ENCODE data around the gene EMP2.

EMP2 gene

DNA sequence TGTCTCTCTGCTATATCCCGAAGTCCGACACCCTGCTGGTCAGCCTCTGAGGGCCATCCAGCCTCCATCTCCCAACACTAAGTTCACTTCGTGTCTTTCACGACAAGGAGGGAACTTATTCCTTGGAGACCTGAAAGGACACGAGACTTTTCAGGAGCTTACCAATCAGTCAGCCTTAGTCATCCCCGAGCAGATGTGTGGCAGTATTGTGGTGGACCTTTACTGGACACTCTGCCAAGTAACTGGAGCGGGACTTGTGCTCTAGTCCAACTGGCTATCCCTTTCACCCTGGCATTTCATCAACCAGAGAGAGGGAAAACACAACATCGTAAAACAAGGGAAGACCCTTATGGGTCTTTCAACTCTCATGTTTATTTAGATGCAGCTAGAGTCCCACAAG lies 87.1 kb downstream of the EMP2 start:
- no peak for DNase-seq (ENCODE audit: low read depth in 1 of 2, low spot score in 1 of 2)

DNA sequence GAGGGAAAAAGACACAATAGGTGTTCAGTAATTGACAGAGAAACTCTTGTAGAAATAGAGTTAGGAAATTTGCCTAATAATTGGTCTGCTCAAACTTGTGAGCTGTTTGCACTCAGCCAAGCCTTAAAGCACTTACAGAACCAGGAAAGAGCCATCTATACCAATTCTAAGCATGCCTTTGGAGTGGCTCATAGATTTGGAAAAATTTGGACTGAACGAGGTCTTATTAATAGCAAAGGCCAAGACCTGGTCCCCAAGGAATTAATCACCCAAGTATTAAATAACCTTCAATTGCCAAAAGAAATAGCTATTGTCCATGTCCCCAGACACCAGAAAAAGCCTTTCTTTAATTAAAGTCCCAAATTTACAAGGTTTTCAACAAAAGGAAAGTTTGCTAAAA lies 90.3 kb downstream of the EMP2 start:
- DNase-seq (ENCODE audit: low read depth in 1 of 2, low spot score in 1 of 2), result no peak

DNA sequence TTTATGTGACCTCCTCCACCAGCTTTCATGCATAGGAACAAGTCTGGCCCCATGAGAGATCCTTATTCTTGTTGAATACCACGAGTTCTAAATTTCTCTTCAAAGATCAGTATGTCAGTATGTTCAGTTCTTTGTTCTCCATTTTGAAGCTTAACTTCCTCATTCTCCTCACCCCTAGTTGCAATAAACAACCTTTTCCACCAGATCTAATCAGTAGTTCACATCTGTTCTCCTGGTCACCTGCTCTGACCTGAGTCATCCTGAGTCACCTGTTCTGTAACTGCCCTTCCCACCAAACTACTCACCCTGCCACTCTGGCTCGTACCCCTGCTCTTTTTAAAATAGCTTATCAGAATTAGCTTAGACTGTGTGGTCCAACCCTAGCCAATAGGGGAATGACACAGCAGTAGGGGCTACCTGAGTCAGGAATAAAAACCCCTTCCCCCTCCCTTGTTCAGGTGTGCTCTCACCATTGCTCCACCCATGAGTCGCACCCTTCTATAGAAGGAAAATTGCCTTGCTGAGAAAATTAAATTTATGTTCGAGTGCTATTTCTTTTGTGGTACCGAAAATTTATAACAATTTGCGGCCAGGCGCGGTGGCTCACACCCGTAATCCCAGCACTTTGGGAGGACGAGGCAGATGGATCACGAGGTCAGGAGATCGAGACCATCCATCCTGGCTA lies 94.6 kb downstream of the EMP2 start:
- DNase-seq (ENCODE audit: low read depth in 1 of 2, low spot score in 1 of 2), result no peak

DNA sequence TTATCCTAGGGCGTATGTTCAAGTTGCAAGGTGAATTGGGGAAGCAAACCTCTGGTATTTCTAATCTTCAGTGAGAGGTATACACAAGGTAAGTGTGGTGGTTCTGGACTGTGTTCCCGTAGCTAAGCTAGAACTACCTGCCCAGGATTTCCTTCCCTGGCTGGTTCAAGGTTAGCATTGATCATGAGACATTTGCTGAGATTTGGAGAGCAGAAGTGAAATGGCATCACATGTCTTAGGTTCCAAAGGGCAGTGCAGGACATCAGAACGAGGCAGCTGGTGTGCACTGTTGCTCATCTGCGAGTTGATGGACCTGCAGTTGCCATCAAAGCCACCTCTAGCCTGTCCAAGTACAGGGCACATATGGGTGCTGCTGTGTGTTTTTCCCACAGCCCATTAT lies 95.2 kb downstream of the EMP2 start:
- no peak for DNase-seq (ENCODE audit: low read depth in 1 of 2, low spot score in 1 of 2)

DNA sequence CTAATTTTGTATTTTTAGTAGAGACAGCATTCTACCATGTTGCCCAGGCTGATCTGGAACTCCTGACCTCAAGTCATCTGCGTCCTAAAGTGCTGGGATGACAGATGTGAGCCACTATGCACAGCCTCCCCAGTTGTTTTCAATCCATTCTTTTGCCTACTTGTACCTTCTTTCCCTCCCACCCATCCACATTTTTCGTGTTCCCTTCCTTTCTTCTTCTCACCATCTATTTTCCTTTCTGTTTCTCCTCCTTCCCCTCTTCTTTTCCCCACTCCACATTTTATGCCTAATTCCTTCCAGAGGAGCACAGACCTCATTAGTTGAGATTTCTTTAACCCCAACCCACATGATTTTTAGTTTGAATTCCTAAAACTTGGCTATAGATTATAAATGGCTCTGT lies 100.2 kb downstream of the EMP2 start:
- DNase-seq (ENCODE audit: low read depth in 1 of 2, low spot score in 1 of 2), result no peak
